ENCODE measurements around the gene COL17A1. TPM values are rescaled to one million over a fixed set of nuclear protein-coding genes. Genes with fewer than 3 reads are reported as not detected.

COL17A1 gene
- total RNA-seq, 2 donors from 2014 or later: 115 to 249 TPM

- no peaks in the 10 kb centered on the region for H3K9me3 ChIP-seq
- H3K36me3 ChIP-seq: peaks cover 25% of the 10 kb centered on the region
- H3K4me1 ChIP-seq: no peaks in the 10 kb centered on the region
- H3K9ac ChIP-seq (ENCODE audit: low read depth in 2 of 2, low read length in 2 of 2): no peak overlapping the region
- no peak for DNase-seq
- no peaks in the 10 kb centered on the region for H3K27me3 ChIP-seq
- TF ChIP-seq CTCF (IDR thresholded peaks at IDR 0.05): no peak
- no peak overlapping the region for H3K27ac ChIP-seq
- intact Hi-C loops (cut with DNase I): no loop called here
- H3K4me3 ChIP-seq: no peak overlapping the region
These were observed 67.2 kb downstream of the COL17A1 start for GRCh38 chr10:104018471-104018870.

- Histone ChIP-seq H3K9ac (ENCODE audit: low read depth in 2 of 2, low read length in 2 of 2) (no peak overlapping the region), H3K4me3 (no peak overlapping the region), H3K27ac (no peak overlapping the region), H3K36me3 (peaks cover 25% of the 10 kb centered on the region), H3K27me3 (no peaks in the 10 kb centered on the region), H3K4me1 (no peaks in the 10 kb centered on the region), H3K9me3 (no peaks in the 10 kb centered on the region)
- intact Hi-C loops (cut with DNase I): no loop called here
- no peak for DNase-seq
- no peak for TF ChIP-seq CTCF (IDR thresholded peaks at IDR 0.05)
These were observed 69.0 kb downstream of the COL17A1 start for GRCh38 chr10:104016661-104017060.

DNA sequence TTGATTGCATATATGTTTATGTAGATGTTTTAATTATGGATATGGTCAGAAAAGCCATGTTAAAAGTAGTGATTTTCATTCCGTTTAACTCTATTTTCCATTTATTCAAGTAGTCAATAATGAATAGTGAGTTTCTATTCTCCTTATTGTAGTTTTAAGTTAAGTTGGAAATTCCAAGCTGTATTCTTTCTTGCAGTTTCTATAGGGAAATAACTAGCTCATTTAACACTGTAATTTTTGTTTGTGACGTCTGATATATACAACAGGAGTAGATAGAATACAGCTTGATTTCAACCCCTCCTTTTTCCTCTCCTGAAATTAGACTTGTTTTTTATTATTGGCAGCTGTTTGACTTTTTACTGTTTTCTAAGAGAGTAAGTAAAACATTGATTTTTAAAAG, 71.5 kb downstream of the COL17A1 start:
- H3K9me3 ChIP-seq: no peaks in the 10 kb centered on the region
- no peak overlapping the region for H3K9ac ChIP-seq (ENCODE audit: low read depth in 2 of 2, low read length in 2 of 2)
- intact Hi-C loops (cut with DNase I): no loop called here

DNA sequence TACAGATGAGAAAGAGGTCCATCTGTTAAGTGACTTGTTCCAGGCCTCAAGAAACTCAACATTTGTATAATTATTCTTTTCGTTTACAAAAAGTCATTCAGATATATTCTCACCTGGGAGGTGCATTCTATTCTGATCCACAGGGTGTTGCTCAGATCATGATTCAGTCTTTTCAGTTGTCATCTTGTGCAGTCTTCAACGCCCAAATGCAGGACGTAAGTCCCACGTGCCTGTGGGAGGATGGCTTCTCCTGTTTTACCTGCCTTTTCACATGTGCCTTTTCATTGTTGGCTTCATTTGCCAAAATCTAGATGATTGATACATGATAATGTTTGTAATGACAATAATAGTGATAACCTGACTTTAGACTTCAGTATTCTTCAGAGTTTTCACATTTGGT, 72.2 kb downstream of the COL17A1 start:
- Histone ChIP-seq H3K36me3 (peaks cover 4% of the 10 kb centered on the region), H3K27ac (no peak overlapping the region), H3K4me3 (no peak overlapping the region), H3K9me3 (no peaks in the 10 kb centered on the region), H3K4me1 (no peaks in the 10 kb centered on the region), H3K9ac (ENCODE audit: low read depth in 2 of 2, low read length in 2 of 2) (no peak overlapping the region), H3K27me3 (no peaks in the 10 kb centered on the region)
- intact Hi-C loops (cut with DNase I): no loop called here
- no peak for TF ChIP-seq CTCF (IDR thresholded peaks at IDR 0.05)
- no peak for DNase-seq

More for the DNA sequence above, 71.5 kb downstream of the COL17A1 start:
- H3K4me3 ChIP-seq: no peak overlapping the region
- H3K27ac ChIP-seq: no peak overlapping the region
- H3K4me1 ChIP-seq: no peaks in the 10 kb centered on the region
- no peak for DNase-seq
- TF ChIP-seq CTCF (IDR thresholded peaks at IDR 0.05): no peak
- peaks cover 5% of the 10 kb centered on the region for H3K36me3 ChIP-seq
- no peaks in the 10 kb centered on the region for H3K27me3 ChIP-seq

DNA sequence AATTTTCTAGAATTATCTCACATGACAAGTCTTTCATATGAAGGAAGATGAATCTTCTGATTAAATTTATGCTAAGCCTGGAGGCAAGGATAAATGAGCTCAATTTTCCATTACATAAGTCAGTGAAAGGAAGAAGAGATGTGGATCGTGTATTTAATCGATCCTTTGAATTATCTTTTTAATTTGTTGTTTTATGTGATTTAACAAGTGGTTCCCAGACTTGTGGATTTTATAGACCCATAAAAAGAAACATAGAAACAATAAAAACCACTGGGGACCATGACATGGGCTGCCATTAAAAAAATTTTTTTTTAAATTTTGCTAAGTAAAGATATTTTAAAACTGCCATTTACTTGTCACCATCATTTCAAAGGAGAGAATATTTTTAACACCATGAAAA, 73.8 kb downstream of the COL17A1 start:
- Histone ChIP-seq H3K36me3 (peaks cover 10% of the 10 kb centered on the region), H3K4me3 (no peak overlapping the region), H3K4me1 (no peaks in the 10 kb centered on the region), H3K9me3 (no peaks in the 10 kb centered on the region), H3K27me3 (no peaks in the 10 kb centered on the region), H3K27ac (no peak overlapping the region), H3K9ac (ENCODE audit: low read depth in 2 of 2, low read length in 2 of 2) (no peak overlapping the region)
- DNase-seq: no peak
- intact Hi-C loops (cut with DNase I): no loop called here
- TF ChIP-seq CTCF (IDR thresholded peaks at IDR 0.05): no peak

All from colonic mucosa (tissue), 4 donors.